A549 (cell line): ENCODE data around the gene LAMA2.

Experiments used
- FOSL2 ChIP-seq, 2 experiments: fragments of 450-650 bp in 1 of 2; fragments of >200 bp in 1 of 2; sonication (Bioruptor Twin) in 1 of 2; formaldehyde crosslinking; IDR thresholded peaks; 2 replicates each; pipeline versions ENCODE4 v1.5.0 to v1.6.1; 2016 to 2020; ENCODE audit warnings: mild to moderate bottlenecking in 1 of 2, moderate library complexity in 1 of 2
- HOXA7 ChIP-seq: fragments of 250-450 bp; sonication (Bioruptor Pico); IDR thresholded peaks from 2 replicates; pipeline ENCODE4 v1.5.0; 2020; ENCODE audit warnings: mild to moderate bottlenecking, moderate library complexity
- MYC ChIP-seq: IDR thresholded peaks from 2 replicates; pipeline ENCODE4 v1.6.1; 2012; ENCODE audit warnings: mild to moderate bottlenecking, inconsistent platforms, low read length, improper control_type of control experiment, borderline replicate concordance
- REST ChIP-seq: fragments of 200-600 bp; sonication (generic); IDR thresholded peaks from 2 replicates; pipeline ENCODE4 v1.6.1; 2016; ENCODE audit warnings: antibody characterized with exemption, mild to moderate bottlenecking, moderate library complexity
- SMC3 ChIP-seq: fragments of >200 bp; sonication (Bioruptor Twin); formaldehyde crosslinking; IDR thresholded peaks from 3 replicates; pipeline ENCODE4 v1.6.1; 2018; ENCODE audit warnings: inconsistent platforms

GRCh38 chr6:129434091-129434490, 551.2 kb downstream of the LAMA2 start:
- TF ChIP-seq HOXA7 (CRISPR knock-in tag) (no peak), MYC (no peak), FOSL2 (IDR thresholded peaks at IDR 0.05) (no peak), FOSL2 (CRISPR knock-in tag; IDR thresholded peaks at IDR 0.05) (no peak), REST (no peak), SMC3 (no peak)
